ENCODE results near the gene ATG7.

The ATG7 gene

GRCh38 chr3:11290743-11291680 lies 18.8 kb downstream of the ATG7 start:
- no peak overlapping the region for H2AFZ ChIP-seq (ENCODE audit: low read length)
- H3K4me3 ChIP-seq (ENCODE audit: low read length in 2 of 2): no peak overlapping the region
- H4K91ac ChIP-seq (ENCODE audit: low read depth, low read length, poor library complexity): no peak overlapping the region
- no peaks in the 10 kb centered on the region for H3K79me1 ChIP-seq (ENCODE audit: low read depth, low read length)
- no peak overlapping the region for H2BK120ac ChIP-seq (ENCODE audit: low read depth, low read length)
- H3K23ac ChIP-seq (ENCODE audit: low read depth, low read length, poor library complexity): no peak overlapping the region
- H3K36me3 ChIP-seq (replicated peaks in 1 of 2; ENCODE audit: control insufficient read depth in 2 of 2, insufficient read depth in 2 of 2, low read length in 2 of 2): peaks cover 0 to 6% of the 10 kb centered on the region in 2 donors
- no peaks in the 10 kb centered on the region for H3K4me1 ChIP-seq (ENCODE audit: control insufficient read depth in 2 of 2, insufficient read depth in 1 of 2, low read depth in 1 of 2, low read length in 2 of 2)
- no peaks in the 10 kb centered on the region for H3K9me3 ChIP-seq (replicated peaks in 1 of 2; ENCODE audit: control insufficient read depth in 2 of 2, insufficient read depth in 1 of 2, low read depth in 1 of 2, low read length in 2 of 2)
- no peaks in the 10 kb centered on the region for H3K27me3 ChIP-seq (ENCODE audit: control insufficient read depth in 3 of 3, insufficient read depth in 3 of 3, low read depth in 1 of 3, low read length in 3 of 3)
- H3K9ac ChIP-seq (ENCODE audit: low read depth, low read length, poor library complexity): no peak overlapping the region
- no peak for DNase-seq (ENCODE audit: low spot score)
- H3K27ac ChIP-seq (replicated peaks; ENCODE audit: low read length): no peak overlapping the region
- H3K4me2 ChIP-seq (ENCODE audit: insufficient read depth, low read length, poor library complexity, severe bottlenecking): no peak overlapping the region
- no peak overlapping the region for H2BK12ac ChIP-seq (ENCODE audit: low read length)
- H3K4ac ChIP-seq (ENCODE audit: low read length): no peak overlapping the region
- H2AK5ac ChIP-seq (ENCODE audit: low read depth, low read length): no peak overlapping the region
- no CpG with 5 or more reads among the region's 11 CpGs for WGBS, 2 donors (ENCODE audit: extremely low coverage in 2 of 2, insufficient read length in 2 of 2, insufficient replicate concordance in 1 of 2)
- no peak overlapping the region for H2BK15ac ChIP-seq (ENCODE audit: low read length)
- H2BK5ac ChIP-seq (ENCODE audit: low read length): no peak overlapping the region
- H3K18ac ChIP-seq (ENCODE audit: low read length): no peak overlapping the region
- no peak overlapping the region for H4K8ac ChIP-seq (ENCODE audit: low read depth, low read length)
- no peak overlapping the region for H3K14ac ChIP-seq (ENCODE audit: low read length)

- Histone ChIP-seq H3K23ac (ENCODE audit: low read depth, low read length, poor library complexity) (no peak overlapping the region), H3K36me3 (replicated peaks in 1 of 2; ENCODE audit: control insufficient read depth in 2 of 2, insufficient read depth in 2 of 2, low read length in 2 of 2) (peaks cover 0 to 6% of the 10 kb centered on the region in 2 donors), H2BK15ac (ENCODE audit: low read length) (no peak overlapping the region), H4K91ac (ENCODE audit: low read depth, low read length, poor library complexity) (no peak overlapping the region), H2AFZ (ENCODE audit: low read length) (no peak overlapping the region), H3K9ac (ENCODE audit: low read depth, low read length, poor library complexity) (no peak overlapping the region), H3K27ac (replicated peaks; ENCODE audit: low read length) (no peak overlapping the region), H2BK120ac (ENCODE audit: low read depth, low read length) (no peak overlapping the region), H3K4ac (ENCODE audit: low read length) (no peak overlapping the region), H4K8ac (ENCODE audit: low read depth, low read length) (no peak overlapping the region), H3K79me1 (ENCODE audit: low read depth, low read length) (no peaks in the 10 kb centered on the region), H2BK12ac (ENCODE audit: low read length) (no peak overlapping the region), H3K9me3 (replicated peaks in 1 of 2; ENCODE audit: control insufficient read depth in 2 of 2, insufficient read depth in 1 of 2, low read depth in 1 of 2, low read length in 2 of 2) (no peaks in the 10 kb centered on the region), H3K4me1 (ENCODE audit: control insufficient read depth in 2 of 2, insufficient read depth in 1 of 2, low read depth in 1 of 2, low read length in 2 of 2) (no peaks in the 10 kb centered on the region), H3K27me3 (ENCODE audit: control insufficient read depth in 3 of 3, insufficient read depth in 3 of 3, low read depth in 1 of 3, low read length in 3 of 3) (no peaks in the 10 kb centered on the region), H3K4me3 (ENCODE audit: low read length in 2 of 2) (no peak overlapping the region), H3K14ac (ENCODE audit: low read length) (no peak overlapping the region), H3K4me2 (ENCODE audit: insufficient read depth, low read length, poor library complexity, severe bottlenecking) (no peak overlapping the region), H2AK5ac (ENCODE audit: low read depth, low read length) (no peak overlapping the region), H3K18ac (ENCODE audit: low read length) (no peak overlapping the region), H2BK5ac (ENCODE audit: low read length) (no peak overlapping the region)
- DNase-seq (ENCODE audit: low spot score): no peak
- no CpG with 5 or more reads among the region's 5 CpGs for WGBS, 2 donors (ENCODE audit: extremely low coverage in 2 of 2, insufficient read length in 2 of 2, insufficient replicate concordance in 1 of 2)
Observed at GRCh38 chr3:11291808-11292207, 19.6 kb downstream of the ATG7 start.

GRCh38 chr3:11297126-11297525 lies 24.9 kb downstream of the ATG7 start:
- H3K79me1 ChIP-seq (ENCODE audit: low read depth, low read length): no peaks in the 10 kb centered on the region
- no peak overlapping the region for H2BK5ac ChIP-seq (ENCODE audit: low read length)

GRCh38 chr3:11300970-11301369 lies 28.8 kb downstream of the ATG7 start:
- Histone ChIP-seq H2BK120ac (ENCODE audit: low read depth, low read length) (no peak overlapping the region), H3K27me3 (ENCODE audit: control insufficient read depth in 3 of 3, insufficient read depth in 3 of 3, low read depth in 1 of 3, low read length in 3 of 3) (no peaks in the 10 kb centered on the region), H3K4me2 (ENCODE audit: insufficient read depth, low read length, poor library complexity, severe bottlenecking) (no peak overlapping the region), H3K27ac (replicated peaks; ENCODE audit: low read length) (no peak overlapping the region), H3K4ac (ENCODE audit: low read length) (no peak overlapping the region), H3K79me1 (ENCODE audit: low read depth, low read length) (no peaks in the 10 kb centered on the region), H3K9me3 (replicated peaks in 1 of 2; ENCODE audit: control insufficient read depth in 2 of 2, insufficient read depth in 1 of 2, low read depth in 1 of 2, low read length in 2 of 2) (peaks cover 0 to 4% of the 10 kb centered on the region in 2 donors), H3K4me1 (ENCODE audit: control insufficient read depth in 2 of 2, insufficient read depth in 1 of 2, low read depth in 1 of 2, low read length in 2 of 2) (no peaks in the 10 kb centered on the region), H2BK15ac (ENCODE audit: low read length) (no peak overlapping the region), H3K9ac (ENCODE audit: low read depth, low read length, poor library complexity) (no peak overlapping the region), H2AK5ac (ENCODE audit: low read depth, low read length) (no peak overlapping the region), H4K8ac (ENCODE audit: low read depth, low read length) (no peak overlapping the region), H4K91ac (ENCODE audit: low read depth, low read length, poor library complexity) (no peak overlapping the region), H3K23ac (ENCODE audit: low read depth, low read length, poor library complexity) (no peak overlapping the region), H3K4me3 (ENCODE audit: low read length in 2 of 2) (no peak overlapping the region), H3K18ac (ENCODE audit: low read length) (no peak overlapping the region), H2AFZ (ENCODE audit: low read length) (no peak overlapping the region), H3K36me3 (replicated peaks in 1 of 2; ENCODE audit: control insufficient read depth in 2 of 2, insufficient read depth in 2 of 2, low read length in 2 of 2) (peaks cover 5 to 54% of the 10 kb centered on the region in 2 donors), H2BK5ac (ENCODE audit: low read length) (no peak overlapping the region), H3K14ac (ENCODE audit: low read length) (no peak overlapping the region), H2BK12ac (ENCODE audit: low read length) (no peak overlapping the region)
- DNase-seq (ENCODE audit: low spot score): no peak
- WGBS, 2 donors (ENCODE audit: extremely low coverage in 2 of 2, insufficient read length in 2 of 2, insufficient replicate concordance in 1 of 2): no CpG with 5 or more reads among the region's 3 CpGs

More at GRCh38 chr3:11297126-11297525, 24.9 kb downstream of the ATG7 start:
- Histone ChIP-seq H3K4me2 (ENCODE audit: insufficient read depth, low read length, poor library complexity, severe bottlenecking) (no peak overlapping the region), H3K9ac (ENCODE audit: low read depth, low read length, poor library complexity) (no peak overlapping the region), H4K91ac (ENCODE audit: low read depth, low read length, poor library complexity) (no peak overlapping the region), H3K14ac (ENCODE audit: low read length) (no peak overlapping the region), H3K23ac (ENCODE audit: low read depth, low read length, poor library complexity) (no peak overlapping the region), H4K8ac (ENCODE audit: low read depth, low read length) (no peak overlapping the region), H3K4ac (ENCODE audit: low read length) (no peak overlapping the region), H3K27ac (replicated peaks; ENCODE audit: low read length) (no peak overlapping the region), H3K18ac (ENCODE audit: low read length) (no peak overlapping the region), H3K4me3 (ENCODE audit: low read length in 2 of 2) (no peak overlapping the region), H3K9me3 (replicated peaks in 1 of 2; ENCODE audit: control insufficient read depth in 2 of 2, insufficient read depth in 1 of 2, low read depth in 1 of 2, low read length in 2 of 2) (no peaks in the 10 kb centered on the region), H2BK15ac (ENCODE audit: low read length) (no peak overlapping the region), H3K27me3 (ENCODE audit: control insufficient read depth in 3 of 3, insufficient read depth in 3 of 3, low read depth in 1 of 3, low read length in 3 of 3) (no peaks in the 10 kb centered on the region), H2AFZ (ENCODE audit: low read length) (no peak overlapping the region), H3K4me1 (ENCODE audit: control insufficient read depth in 2 of 2, insufficient read depth in 1 of 2, low read depth in 1 of 2, low read length in 2 of 2) (no peaks in the 10 kb centered on the region), H2BK120ac (ENCODE audit: low read depth, low read length) (no peak overlapping the region), H2BK12ac (ENCODE audit: low read length) (peak overlapping the region; percentile 22), H3K36me3 (replicated peaks in 1 of 2; ENCODE audit: control insufficient read depth in 2 of 2, insufficient read depth in 2 of 2, low read length in 2 of 2) (peaks cover 3 to 30% of the 10 kb centered on the region in 2 donors), H2AK5ac (ENCODE audit: low read depth, low read length) (no peak overlapping the region)
- DNase-seq (ENCODE audit: low spot score): no peak
- WGBS, 2 donors (ENCODE audit: extremely low coverage in 2 of 2, insufficient read length in 2 of 2, insufficient replicate concordance in 1 of 2): no CpG with 5 or more reads among the region's 4 CpGs
